ENCODE data around the gene XRCC2.

GRCh38 chr7:152624228-152624627 lies 51.7 kb downstream of the XRCC2 start:
- TF ChIP-seq CTCF (IDR thresholded peaks at IDR 0.05; ENCODE audit: poor library complexity, severe bottlenecking) (no peak), POLR2AphosphoS5 (IDR thresholded peaks at IDR 0.05) (no peak)

Measured in neural cell (in vitro differentiated cells).